ENCODE results near the gene FCHO2.

- no peak for TF ChIP-seq CTCF (IDR thresholded peaks at IDR 0.05; ENCODE audit: low read depth, low read length, poor library complexity, severe bottlenecking)
- TF ChIP-seq EZH2phosphoT487 (IDR thresholded peaks at IDR 0.05; ENCODE audit: borderline replicate concordance, low read length) = no peak
Observed at GRCh38 chr5:73115399-73116051, 159.7 kb downstream of the FCHO2 start.

All from DOHH2 (cell line).